H1 (cell line): ENCODE results near the gene DARS2. TPM values are rescaled to one million over a fixed set of nuclear protein-coding genes. Genes with fewer than 3 reads are reported as not detected.

ENCODE experiments used
- CTCF ChIA-PET: fragments of 300-600 bp; sonication (Branson Sonifier 250); formaldehyde crosslinking; loops from one replicate; lab custom pipeline; 2021; ENCODE audit not compliant: partially characterized antibody; lab: Charles Lee
- POLR2A ChIA-PET: fragments of 300-600 bp; sonication (Branson Sonifier 250); formaldehyde crosslinking; loops from one replicate; lab custom pipeline; 2021; ENCODE audit warnings: inconsistent platforms; ENCODE audit not compliant: partially characterized antibody; lab: Charles Lee
- DNase-seq, 2 experiments: peaks; one replicate each; pipeline versions ENCODE4 v3.0.0 to v3.0.0-alpha.2; 2010 to 2022; ENCODE audit warnings: low spot score in 2 of 2, low read depth in 1 of 2, mixed read lengths in 1 of 2
- FAIRE-seq: peaks from 2 replicates; lab custom pipeline; 2011; peaks lifted over from hg19 to GRCh38; lab: Jason Lieb, UNC
- H2AFZ ChIP-seq: 2 replicates; pipeline ENCODE4 v1.8.1; 2012; ENCODE audit warnings: low read length, inconsistent platforms
- H2AK5ac ChIP-seq: 2 replicates; pipeline ENCODE4 v1.6.1; 2013; ENCODE audit warnings: low read depth, low read length
- H2BK120ac ChIP-seq: replicated peaks from 2 replicates; pipeline ENCODE3; 2013; ENCODE audit warnings: low read depth, low read length, inconsistent platforms
- H2BK12ac ChIP-seq: 2 replicates; pipeline ENCODE4 v1.6.1; 2013; ENCODE audit warnings: low read depth, low read length
- H2BK15ac ChIP-seq: 2 replicates; pipeline ENCODE4 v1.6.1; 2013; ENCODE audit warnings: low read length
- H2BK20ac ChIP-seq: 2 replicates; pipeline ENCODE4 v1.6.1; 2013; ENCODE audit warnings: low read length
- H2BK5ac ChIP-seq: 2 replicates; pipeline ENCODE4 v1.6.1; 2013; ENCODE audit warnings: low read depth, low read length
- H3K14ac ChIP-seq: 2 replicates; pipeline ENCODE4 v1.6.1; 2013; ENCODE audit warnings: inconsistent platforms; ENCODE audit not compliant: insufficient read length
- H3K18ac ChIP-seq: 2 replicates; pipeline ENCODE4 v1.6.1; 2013; ENCODE audit warnings: low read length; ENCODE audit errors: extremely low read depth
- H3K23ac ChIP-seq: 2 replicates; pipeline ENCODE4 v1.6.1; 2013; ENCODE audit warnings: inconsistent platforms; ENCODE audit not compliant: insufficient read length
- H3K23me2 ChIP-seq: 2 replicates; pipeline ENCODE4 v1.6.1; 2013; ENCODE audit warnings: low read depth, low read length
- H3K27ac ChIP-seq: 2 replicates; pipeline ENCODE4 v1.6.1; 2011; ENCODE audit warnings: low read depth, low read length, inconsistent platforms
- H3K27me3 ChIP-seq, 4 experiments: replicated peaks in 1 of 4; 1 replicate in 1 of 4; 2 replicates in 3 of 4; pipeline versions ENCODE4 v1.6.1 to v1.8.1; 2011 to 2013; ENCODE audit warnings: low read length in 3 of 4, mild to moderate bottlenecking in 3 of 4, inconsistent platforms in 2 of 4, mixed read lengths in 2 of 4, moderate library complexity in 1 of 4; ENCODE audit not compliant: control insufficient read depth in 3 of 4, insufficient read depth in 3 of 4; ENCODE audit errors: extremely low read depth in 1 of 4
- H3K36me3 ChIP-seq, 4 experiments: 2 replicates each; pipeline versions ENCODE4 v1.6.1 to v1.8.1; 2011 to 2013; ENCODE audit warnings: mild to moderate bottlenecking in 4 of 4, low read length in 3 of 4, moderate library complexity in 2 of 4, control low read depth in 1 of 4, inconsistent platforms in 1 of 4; ENCODE audit not compliant: insufficient read depth in 4 of 4, control insufficient read depth in 2 of 4
- H3K4ac ChIP-seq: replicated peaks from 2 replicates; pipeline ENCODE3; 2013; ENCODE audit warnings: low read length, low read depth, mixed read lengths, inconsistent platforms; ENCODE audit not compliant: insufficient read length
- H3K4me1 ChIP-seq, 4 experiments: replicated peaks in 1 of 4; 1 replicate in 1 of 4; 2 replicates in 3 of 4; pipeline versions ENCODE4 v1.6.1 to v1.8.1; 2011 to 2013; ENCODE audit warnings: low read length in 3 of 4, inconsistent platforms in 2 of 4, mixed read lengths in 1 of 4; ENCODE audit not compliant: insufficient read depth in 4 of 4, control insufficient read depth in 3 of 4
- H3K4me2 ChIP-seq, 2 experiments: 2 replicates each; pipeline versions ENCODE4 v1.6.1 to v1.8.1; 2011 to 2013; ENCODE audit warnings: low read depth in 2 of 2, low read length in 2 of 2, control low read depth in 1 of 2, inconsistent platforms in 1 of 2, mild to moderate bottlenecking in 1 of 2; ENCODE audit not compliant: insufficient read depth in 1 of 2
- H3K4me3 ChIP-seq, 4 experiments: fragments of 200-600, 300-600 bp in 1 of 4; sonication (generic), shearing (Covaris generic), sonication (Bioruptor Twin) in 1 of 4; 2 replicates each; pipeline versions ENCODE4 v1.5.1 to v1.8.1; 2011 to 2016; ENCODE audit warnings: low read length in 4 of 4, low read depth in 3 of 4, control low read depth in 2 of 4, inconsistent platforms in 2 of 4, mild to moderate bottlenecking in 2 of 4, mixed read lengths in 1 of 4, moderate library complexity in 1 of 4; ENCODE audit not compliant: insufficient read depth in 2 of 4; ENCODE audit errors: extremely low read depth in 1 of 4
- H3K56ac ChIP-seq: replicated peaks from 2 replicates; pipeline ENCODE3; 2013; ENCODE audit warnings: low read depth, mild to moderate bottlenecking, mixed read lengths, low read length, inconsistent platforms; ENCODE audit not compliant: insufficient read length
- H3K79me1 ChIP-seq: 2 replicates; pipeline ENCODE4 v1.6.1; 2013; ENCODE audit warnings: low read depth, low read length, control low read depth
- H3K79me2 ChIP-seq, 2 experiments: 2 replicates each; pipeline versions ENCODE4 v1.6.1 to v1.8.1; 2012 to 2013; ENCODE audit warnings: low read length in 2 of 2, mild to moderate bottlenecking in 2 of 2, inconsistent platforms in 1 of 2; ENCODE audit not compliant: insufficient read depth in 2 of 2, control insufficient read depth in 1 of 2
- H3K9ac ChIP-seq, 4 experiments: replicated peaks in 1 of 4; 1 replicate in 1 of 4; 2 replicates in 3 of 4; pipeline versions ENCODE4 v1.6.1 to v1.8.1; 2011 to 2013; ENCODE audit warnings: low read depth in 3 of 4, low read length in 3 of 4, control low read depth in 2 of 4, mild to moderate bottlenecking in 2 of 4, moderate library complexity in 2 of 4, inconsistent platforms in 1 of 4; ENCODE audit errors: extremely low read depth in 1 of 4
- H3K9me3 ChIP-seq, 2 experiments: 2 replicates each; pipeline versions ENCODE4 v1.6.1 to v1.8.1; 2012 to 2013; ENCODE audit warnings: mild to moderate bottlenecking in 2 of 2, moderate library complexity in 2 of 2, control low read depth in 1 of 2, inconsistent platforms in 1 of 2, low read depth in 1 of 2, low read length in 1 of 2, mixed read lengths in 1 of 2; ENCODE audit not compliant: insufficient read depth in 2 of 2
- H4K20me1 ChIP-seq, 2 experiments: replicated peaks in 1 of 2; 2 replicates each; pipeline versions ENCODE3 to v1.8.1; 2011 to 2013; ENCODE audit warnings: inconsistent platforms in 2 of 2, low read length in 2 of 2, mild to moderate bottlenecking in 1 of 2; ENCODE audit not compliant: insufficient read depth in 2 of 2, control insufficient read depth in 1 of 2
- H4K5ac ChIP-seq: 2 replicates; pipeline ENCODE4 v1.6.1; 2013; ENCODE audit warnings: low read length, low read depth, mixed read lengths, inconsistent platforms; ENCODE audit not compliant: insufficient read length
- H4K8ac ChIP-seq: 2 replicates; pipeline ENCODE4 v1.8.0; 2013; ENCODE audit warnings: mild to moderate bottlenecking, moderate library complexity, low read length, inconsistent platforms; ENCODE audit not compliant: insufficient read depth; ENCODE audit errors: extremely low read depth
- H4K91ac ChIP-seq: replicated peaks from 2 replicates; pipeline ENCODE3; 2013; ENCODE audit warnings: low read length, mixed read lengths, inconsistent platforms; ENCODE audit not compliant: insufficient read length
- ATF3 ChIP-seq: IDR thresholded peaks from 2 replicates; pipeline ENCODE4 v1.6.1; 2011; ENCODE audit warnings: low read depth, mild to moderate bottlenecking, low read length; ENCODE audit not compliant: insufficient read depth
- CBX5 ChIP-seq: fragments of 300-800, 300-1000 bp; sonication (generic); IDR thresholded peaks from 2 replicates; pipeline ENCODE4 v1.7.1; 2016; ENCODE audit warnings: antibody characterized with exemption, low read length, low read depth
- CTBP2 ChIP-seq: IDR thresholded peaks from 2 replicates; pipeline ENCODE4 v1.7.0; 2011; ENCODE audit warnings: borderline replicate concordance, mild to moderate bottlenecking, moderate library complexity, mixed read lengths, low read length; ENCODE audit not compliant: insufficient read depth, insufficient read length
- JUND ChIP-seq: IDR thresholded peaks from 2 replicates; pipeline ENCODE4 v1.6.1; 2011; ENCODE audit warnings: mild to moderate bottlenecking, improper control_type of control experiment, low read length
- KDM1A ChIP-seq: fragments of 200-600, 300-600 bp; sonication (generic); IDR thresholded peaks from 2 replicates; pipeline ENCODE4 v1.7.1; 2016; ENCODE audit warnings: mild to moderate bottlenecking, low read length, borderline replicate concordance
- KDM4A ChIP-seq: IDR thresholded peaks from one replicate; pipeline ENCODE4 v1.7.1; 2012; ENCODE audit warnings: low read depth, mild to moderate bottlenecking, moderate library complexity, low read length, inconsistent platforms; ENCODE audit not compliant: severe bottlenecking
- PHF8 ChIP-seq: fragments of 200-600 bp; sonication (generic); conservative IDR thresholded peaks from 2 replicates; pipeline ENCODE4 v1.7.1; 2012; ENCODE audit warnings: low read depth, mild to moderate bottlenecking, inconsistent platforms, low read length, moderate library complexity
- RFX5 ChIP-seq: IDR thresholded peaks from 2 replicates; pipeline ENCODE4 v1.6.1; 2011; ENCODE audit warnings: low read depth, low read length, improper control_type of control experiment, borderline replicate concordance
- SIN3A ChIP-seq, 2 experiments: IDR thresholded peaks in 1 of 2; conservative IDR thresholded peaks in 1 of 2; 2 replicates each; pipeline ENCODE4 v1.6.1; 2011 to 2012; ENCODE audit warnings: low read length in 2 of 2, improper control_type of control experiment in 1 of 2, low read depth in 1 of 2, mild to moderate bottlenecking in 1 of 2
- SP1 ChIP-seq: IDR thresholded peaks from 2 replicates; pipeline ENCODE4 v1.6.1; 2011; ENCODE audit warnings: low read depth, low read length
- SUZ12 ChIP-seq: fragments of 200-600 bp; sonication (generic); IDR thresholded peaks from 2 replicates; pipeline ENCODE4 v1.6.1; 2012; ENCODE audit warnings: mild to moderate bottlenecking, inconsistent platforms, low read length, moderate library complexity, mixed read lengths
- TCF12 ChIP-seq: IDR thresholded peaks from 2 replicates; pipeline ENCODE4 v1.6.1; 2011; ENCODE audit warnings: low read depth, mild to moderate bottlenecking, low read length
- WGBS, 2 experiments: shearing (Covaris generic) in 1 of 2; methylation state at CpG; one replicate each; pipeline versions ENCODE4 v1.1.6 to v1.1.7; 2013 to 2015; ENCODE audit warnings: low lambda C conversion rate in 2 of 2, mixed read lengths in 2 of 2, inconsistent platforms in 1 of 2, low coverage in 1 of 2, missing lambda C conversion rate in 1 of 2; ENCODE audit not compliant: insufficient replicate concordance in 2 of 2, insufficient coverage in 1 of 2, insufficient read length in 1 of 2; ENCODE audit errors: extremely low coverage in 1 of 2, missing lambda C conversion rate in 1 of 2; 5-methylcytosine and 5-hydroxymethylcytosine counted together
- polyA plus RNA-seq, 7 experiments: library from polyadenylated mRNA; depleted of rRNA in 3 of 7; stranded (reverse) in 5 of 7; unstranded in 2 of 7; fragments of >200 nt in 5 of 7; fragments of 200-250 nt in 2 of 7; gene quantifications; 1 replicate in 5 of 7; 2 replicates in 1 of 7; 4 replicates in 1 of 7; pipeline versions ENCODE4 v1.2.1 to v1.2.3, GENCODE V29; 2011 to 2013; ENCODE audit warnings: missing spikeins in 2 of 7, mixed read lengths in 2 of 7
- total RNA-seq: library from RNA; stranded (reverse); fragmentation: NEBNext Ultra II Directional; extraction: Animal tissue kit (Norgen Biotek cat#: 25700); gene quantifications from 2 replicates; pipeline ENCODE4 v1.2.1, GENCODE V29; 2021

DARS2 gene
- total and polyA plus RNA-seq, 2 of the 8 experiments (the other 6 are each of a cell fraction or from before 2014, with no cell fraction given): 21.0 to 35.2 TPM

GRCh38 chr1:173869021-173869359 lies 44.5 kb downstream of the DARS2 start:
- Histone ChIP-seq H3K27me3 (no peaks in the 10 kb centered on the region), H2BK120ac (no peak overlapping the region), H3K4me1 (peaks cover 2 to 10% (median 4%) of the 10 kb centered on the region in 4 experiments; a peak in 5 of 7 replicates), H2BK15ac (no peak overlapping the region), H3K79me2 (peaks cover 0 to 52% of the 10 kb centered on the region in 2 experiments; a peak in 3 of 4 replicates), H4K91ac (no peak overlapping the region), H3K4me2 (peak overlapping the region; percentile 82 to 83), H3K18ac (no peak overlapping the region), H3K27ac (peak overlapping the region; percentile 17; the same call in 1 of the 2 replicates), H2BK12ac (no peak overlapping the region), H3K79me1 (no peaks in the 10 kb centered on the region; the same call in 1 of the 2 replicates), H3K23ac (no peak overlapping the region), H4K20me1 (peaks cover 7 to 11% of the 10 kb centered on the region in 2 experiments), H4K5ac (peak overlapping the region; percentile 46), H4K8ac (peak overlapping the region; percentile 96; the same call in 1 of the 2 replicates), H2BK5ac (no peak overlapping the region), H3K4ac (no peak overlapping the region), H3K56ac (no peak overlapping the region), H2AFZ (peak overlapping the region; percentile 74; the same call in 1 of the 2 replicates), H3K14ac (no peak overlapping the region), H2BK20ac (no peak overlapping the region), H2AK5ac (no peak overlapping the region), H3K36me3 (peaks cover 24 to 48% (median 32%) of the 10 kb centered on the region in 4 experiments), H3K9me3 (no peaks in the 10 kb centered on the region), H3K9ac (peak overlapping the region in 3 of 4 experiments; percentile 62 to 91 (median 75); a peak in 6 of 7 replicates), H3K23me2 (peaks cover 3% of the 10 kb centered on the region), H3K4me3 (peak overlapping the region; percentile 62 to 90 (median 80))
- ChIA-PET POLR2A (interaction anchor here (1.0 to 13.3 kb wide), 34 partner anchors 9 to 1337 kb away, joined by 3 to 475 read pairs (median 10); partner anchors contain the start of genes CENPL, DARS2, PRDX6 and RC3H1), CTCF (interaction anchor here (1.5 kb wide), 1 partner anchor 46 kb away, joined by 5 read pairs; no protein-coding TSS in a partner anchor)
- 8% methylated on average over 5 of the region's 5 CpGs; no CpG with 5 or more reads in 1 of the 2 experiments for WGBS, 2 experiments
- FAIRE-seq (no peak), DNase-seq (no peak)
- TF ChIP-seq JUND (no peak), ATF3 (no peak), CBX5 (no peak), CTBP2 (no peak), RFX5 (no peak), TCF12 (no peak), KDM1A (no peak), SUZ12 (no peak), SIN3A (conservative IDR thresholded peaks at IDR 0.05 in 1 of 2, IDR thresholded peaks at IDR 0.05 in 1 of 2; ENCODE audit: low read depth in 1 of 2, low read length in 2 of 2) (no peak), KDM4A (no peak), SP1 (no peak), PHF8 (no peak)
